Activated naive CD8-positive, alpha-beta T cell treated with anti-CD3 and anti-CD28 coated beads, Interleukin-2, amount 50 U/mL, for 16 hours (primary cell): Measurements from ENCODE around the gene INTS11.
A peak's percentile ranks its signal among the peaks of the same experiment; 100 is the strongest.

Source experiments
- DNase-seq: peaks from one replicate; pipeline ENCODE4 v3.0.0-alpha.2; 2020; ENCODE audit warnings: low read depth, low spot score

The INTS11 gene

DNA sequence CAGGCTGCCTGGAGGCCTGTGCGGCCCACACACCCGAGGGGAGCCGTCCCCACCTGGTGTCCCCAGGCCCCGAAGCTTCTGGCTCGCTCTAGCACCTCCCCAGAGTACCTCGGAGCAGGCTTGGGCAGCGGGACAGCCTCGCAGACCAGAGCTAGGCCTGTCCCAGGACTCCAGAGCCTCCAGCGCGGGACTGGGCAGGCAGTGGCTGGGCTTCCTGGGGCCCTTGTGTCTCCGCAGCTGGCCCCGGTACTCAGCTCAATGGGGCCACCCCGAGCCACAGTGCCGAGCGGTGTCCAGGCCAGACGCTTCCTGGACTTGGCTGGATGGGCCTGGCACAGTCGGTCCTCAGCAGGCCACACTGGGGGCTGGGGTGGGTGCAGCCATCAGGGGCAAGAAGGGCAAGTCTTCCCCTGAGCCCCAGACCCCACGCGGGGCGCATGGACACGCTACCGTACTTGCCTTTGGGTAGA is 39.3 kb downstream of the INTS11 start:
- DNase-seq = no peak

- DNase-seq = no peak
Measured at GRCh38 chr1:1284221-1285101, 40.0 kb downstream of the INTS11 start.

- no peak for DNase-seq
Measured at GRCh38 chr1:1283821-1284220, 40.6 kb downstream of the INTS11 start.

DNA sequence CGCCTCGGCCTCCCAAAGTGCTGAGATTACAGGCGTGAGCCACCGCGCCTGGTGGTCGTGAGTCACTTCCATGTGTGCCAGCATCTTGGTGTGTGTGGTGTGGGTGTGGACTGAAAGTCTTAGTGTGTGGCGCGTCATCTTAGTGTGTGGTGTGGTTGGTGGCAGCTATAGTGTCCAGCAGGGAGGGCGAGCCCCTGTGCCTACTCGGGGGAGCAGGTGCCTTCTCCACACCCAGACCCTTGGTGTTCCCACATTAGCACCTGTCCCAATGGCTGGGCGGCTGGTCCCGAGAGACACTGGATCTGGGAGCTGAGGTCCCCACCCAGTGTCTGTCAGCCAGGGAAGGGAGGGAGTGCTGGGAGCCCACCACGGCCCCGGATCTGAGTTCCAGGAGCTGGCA is 41.5 kb downstream of the INTS11 start:
- no peak for DNase-seq

DNA sequence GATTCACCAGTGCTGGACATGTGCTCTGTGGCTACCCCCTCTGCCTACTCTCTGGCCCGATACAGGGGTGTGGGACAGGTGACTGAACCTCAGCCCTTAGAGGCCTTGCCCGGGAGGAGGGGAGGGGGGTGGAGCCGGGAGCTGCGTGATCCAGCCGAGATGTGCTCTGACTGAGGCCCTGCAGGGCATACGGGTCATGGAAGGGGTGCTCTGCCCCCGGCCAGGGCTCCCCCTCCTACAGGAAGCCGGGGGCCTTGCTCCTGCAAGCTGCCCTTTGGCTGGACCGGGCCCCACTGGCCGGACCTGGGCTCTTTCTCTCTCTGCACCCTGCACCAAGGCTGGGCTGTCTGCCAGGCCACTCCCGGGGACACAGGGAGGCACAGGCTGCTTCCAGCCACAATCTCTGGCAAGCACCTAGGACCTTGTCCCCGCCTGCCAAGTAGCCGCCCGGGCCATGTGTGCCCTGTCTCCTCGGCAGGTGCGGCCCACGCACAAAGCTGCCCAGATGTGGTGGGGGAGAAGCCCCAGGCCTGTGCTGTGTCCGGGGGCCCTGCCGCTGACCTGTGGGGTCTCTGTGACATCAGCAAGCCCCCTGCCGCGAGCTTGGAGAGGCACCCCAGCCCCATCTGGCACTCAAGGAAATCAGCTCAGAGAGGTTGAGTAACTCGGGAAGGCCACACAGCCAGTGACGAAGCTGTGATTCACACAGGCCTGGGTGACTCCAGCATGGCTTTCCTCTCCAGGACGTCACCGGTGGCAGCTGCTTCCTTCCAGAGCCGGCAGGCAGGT is 42.7 kb downstream of the INTS11 start:
- DNase-seq = no peak

- no peak for DNase-seq
Measured at GRCh38 chr1:1280782-1281481, 43.5 kb downstream of the INTS11 start.

GRCh38 chr1:1279028-1279427 is 45.4 kb downstream of the INTS11 start:
- no peak for DNase-seq

- DNase-seq = no peak
Measured at GRCh38 chr1:1278620-1279019, 45.8 kb downstream of the INTS11 start.

GRCh38 chr1:1275836-1276235 is 48.6 kb downstream of the INTS11 start:
- no peak for DNase-seq

- no peak for DNase-seq
Measured at GRCh38 chr1:1274931-1275431, 49.5 kb downstream of the INTS11 start.

- DNase-seq = no peak
Measured at GRCh38 chr1:1274299-1274930, 50.0 kb downstream of the INTS11 start.

DNA sequence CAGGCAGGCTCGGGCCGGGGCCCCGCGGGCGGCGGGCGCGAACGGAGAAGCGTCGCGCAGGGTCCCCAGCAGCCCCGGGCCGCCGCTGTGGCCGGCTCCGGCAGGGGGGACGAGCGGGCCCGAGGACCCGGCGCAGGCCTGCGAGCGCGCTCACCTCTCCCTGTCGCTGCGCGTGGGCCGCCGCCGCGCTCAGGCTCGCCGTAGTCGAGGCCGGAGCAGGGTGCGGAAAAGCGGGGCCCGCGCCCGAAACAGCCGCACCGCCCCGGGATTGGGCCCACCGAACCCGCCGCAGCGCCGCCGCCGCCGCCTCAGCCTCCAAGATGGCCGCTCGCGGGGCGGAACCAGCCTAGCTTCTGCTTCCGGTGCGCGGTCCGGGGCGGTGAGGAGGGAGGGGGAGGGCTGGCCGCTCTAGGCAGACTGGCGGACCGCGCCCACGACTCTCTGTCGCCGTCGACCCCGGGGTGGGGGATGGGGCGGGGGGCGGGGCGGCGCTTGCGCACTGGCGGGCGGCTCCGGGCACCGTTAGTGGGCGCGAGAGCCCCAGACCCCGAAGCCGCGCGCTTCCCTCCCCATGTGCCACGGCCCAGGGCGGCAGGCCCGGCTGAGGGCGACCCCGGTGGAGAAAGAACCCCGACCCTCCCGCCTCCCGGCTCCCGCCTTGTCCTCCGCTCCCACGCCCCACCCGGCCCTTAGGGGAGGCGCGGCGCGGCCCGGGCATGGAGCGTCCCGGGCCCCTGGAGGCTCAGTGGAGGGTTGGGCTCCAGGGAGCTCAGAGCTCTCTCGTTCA is 50.8 kb downstream of the INTS11 start, which contains the start of gene UBE2J2:
UBE2J2 (minus strand) TSS at position 343 of the 787 bp plus-strand sequence. CDS start 5,862 bp downstream, outside the sequence.
- DNase-seq = peak; percentile 89

DNA sequence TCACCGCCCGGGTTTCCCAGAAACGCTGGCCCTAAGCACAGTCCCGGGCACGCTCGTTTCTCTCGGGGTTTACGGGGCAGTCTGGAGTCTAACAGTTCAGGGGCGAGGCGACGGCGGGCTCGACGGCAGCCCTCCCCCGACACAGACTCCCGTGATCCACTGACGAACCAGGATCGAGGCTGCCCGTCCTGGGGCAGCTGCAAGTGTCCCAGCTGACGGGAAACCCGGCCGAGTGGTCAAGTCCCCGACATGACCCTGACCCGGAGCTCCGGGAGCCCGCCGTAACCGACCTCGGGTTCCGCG is 51.3 kb downstream of the INTS11 start:
- no peak for DNase-seq

DNA sequence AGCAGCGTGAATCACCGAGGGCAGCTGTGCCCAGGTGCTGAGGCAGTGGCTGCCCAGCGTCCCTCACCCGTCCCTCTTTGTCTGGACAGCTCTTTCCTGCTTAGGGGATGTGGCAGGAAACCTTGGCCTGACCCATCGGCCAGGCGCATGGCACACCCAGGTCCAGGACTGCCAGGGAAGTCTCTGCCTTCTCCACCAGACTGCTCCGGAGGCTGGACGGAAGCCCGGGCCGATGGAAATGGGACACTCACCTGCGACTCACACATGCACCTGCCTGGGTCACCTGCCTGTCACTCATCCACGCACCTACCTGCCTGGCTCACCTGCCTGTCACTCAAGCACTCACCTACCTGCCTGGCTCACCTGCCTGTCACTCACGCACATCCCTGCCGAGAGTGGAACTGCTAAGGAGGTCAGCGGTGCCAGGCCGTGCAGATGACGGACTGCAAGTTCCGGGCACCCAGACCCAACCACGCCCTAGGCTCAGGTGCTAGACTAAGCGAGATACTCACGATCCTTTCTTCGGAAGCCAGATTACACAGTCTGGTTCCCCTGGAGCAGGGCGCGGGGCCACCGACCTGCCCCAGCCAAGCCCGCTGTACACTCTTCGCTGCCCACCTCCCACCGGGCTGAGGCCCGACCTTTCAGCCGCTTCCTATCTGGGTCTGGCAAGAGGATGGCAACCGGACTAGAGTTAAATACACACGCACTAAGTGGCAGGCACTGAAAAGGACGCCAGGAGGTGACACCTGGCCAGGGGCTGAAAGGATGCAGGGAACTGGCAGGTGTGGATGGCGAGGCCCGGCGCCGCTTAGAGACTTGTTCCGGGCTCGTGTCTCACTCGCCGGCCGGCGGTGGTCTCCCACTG is 51.9 kb downstream of the INTS11 start:
- DNase-seq = no peak

DNA sequence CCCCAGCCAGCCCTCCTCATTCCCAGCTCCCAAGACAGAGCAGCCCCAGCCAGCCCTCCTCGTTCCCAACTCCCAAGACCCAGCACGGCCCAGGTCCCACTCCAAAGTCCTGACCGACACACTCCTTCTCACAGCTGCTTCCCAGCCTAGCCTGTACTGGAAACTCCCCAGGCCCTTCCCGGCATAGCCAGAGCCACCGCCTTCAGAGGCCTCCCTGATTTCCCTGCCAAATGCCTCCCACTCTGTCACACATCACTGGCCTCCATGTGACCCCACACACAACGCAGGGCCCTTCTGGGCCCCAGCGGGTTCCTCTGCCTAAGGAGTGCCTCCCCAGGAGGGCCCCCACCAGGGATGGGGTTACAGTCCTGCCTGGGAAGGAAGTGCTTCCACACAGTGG is 53.6 kb downstream of the INTS11 start:
- DNase-seq = no peak

DNA sequence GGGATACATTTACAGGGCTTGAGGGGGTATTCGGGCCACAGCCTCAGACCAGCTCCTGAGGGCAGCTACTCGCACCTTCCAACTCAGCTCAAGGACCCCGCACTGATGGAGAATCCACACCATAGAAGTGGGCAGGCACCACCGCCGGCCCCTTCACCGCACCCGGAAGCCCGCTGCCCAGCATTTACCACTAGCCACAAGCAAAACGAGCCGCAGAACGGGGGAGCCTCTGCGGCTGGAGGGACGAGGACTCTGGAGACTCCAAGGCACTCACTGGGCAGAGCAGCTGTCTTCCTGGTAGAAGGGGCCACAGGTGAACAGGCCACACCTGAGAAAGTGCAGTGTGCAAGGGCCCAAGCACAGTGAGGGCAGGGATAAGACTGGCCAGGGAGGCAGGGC is 56.2 kb downstream of the INTS11 start:
- DNase-seq = no peak

DNA sequence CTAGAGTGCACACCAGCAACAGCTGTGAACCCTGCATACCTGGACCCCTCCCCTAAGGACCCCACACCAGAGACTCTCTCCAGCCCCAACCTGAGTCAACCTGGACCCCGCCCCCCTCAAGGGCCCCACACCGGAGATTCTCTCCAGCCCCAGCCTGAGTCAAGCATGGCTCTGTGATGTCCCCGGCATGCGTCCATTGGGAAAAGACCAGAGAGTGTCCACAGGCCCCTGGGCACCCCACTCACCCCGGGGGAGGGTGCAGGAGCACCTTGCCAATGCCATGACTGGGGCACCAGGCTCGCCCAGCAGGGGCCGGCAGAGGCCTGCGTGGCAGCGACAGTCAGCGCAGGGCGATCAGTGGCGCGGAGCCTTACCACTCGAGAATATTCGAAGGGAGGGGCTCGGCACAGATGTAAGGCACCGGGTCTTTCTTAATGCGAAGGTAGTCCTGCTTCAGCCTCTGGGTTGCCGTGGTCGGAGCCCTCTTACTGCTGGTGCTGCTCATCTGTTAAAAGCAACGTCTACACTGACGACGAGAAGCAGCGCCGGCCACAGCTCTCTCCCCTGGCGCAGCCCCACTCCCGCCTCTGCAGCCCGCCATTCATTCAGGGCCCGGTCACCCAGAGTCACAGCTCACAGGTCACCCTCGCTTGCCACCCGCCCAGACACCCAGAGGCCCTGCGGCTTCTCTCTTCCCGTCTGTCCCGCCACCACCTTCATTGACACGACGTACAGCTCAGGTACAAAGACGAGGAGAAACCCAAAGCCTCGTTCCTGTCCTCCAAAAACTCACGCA is 56.8 kb downstream of the INTS11 start:
- DNase-seq = no peak

- no peak for DNase-seq
Measured at GRCh38 chr1:1264868-1265272, 59.6 kb downstream of the INTS11 start.

- DNase-seq = no peak
Measured at GRCh38 chr1:1264026-1264425, 60.4 kb downstream of the INTS11 start.
